Psoas muscle (tissue), 8 donors: ENCODE measurements around the gene OLFML2A. TPM values are rescaled to one million over a fixed set of nuclear protein-coding genes. Genes with fewer than 3 reads are reported as not detected.
A peak's percentile ranks its signal among the peaks of the same experiment; 100 is the strongest.
"Not testable (repeated sequence)": the region's sequence is repeated elsewhere in the genome, so short reads cannot be mapped to it uniquely, and the experiment has no call there.

Source experiments
- ATAC-seq, 4 donors: fragments of 200-7000 bp; cut with Tn5 transposase; one replicate each; pipeline ENCODE4 v1.9.1; 2020; ENCODE audit warnings: moderate library complexity in 3 of 4, mild to moderate bottlenecking in 2 of 4
- DNase-seq, 2 donors: peaks; one replicate each; pipeline ENCODE4 v3.0.0-alpha.2; 2020
- H3K27ac ChIP-seq: fragments of 200-600 bp; one replicate; pipeline ENCODE4 v1.8.0; 2022
- H3K27me3 ChIP-seq, 3 donors: fragments of 200-600 bp in 1 of 3; one replicate each; pipeline versions ENCODE4 v1.6.1 to v1.8.0; 2013 to 2022; ENCODE audit warnings: low read length in 2 of 3, mild to moderate bottlenecking in 2 of 3, moderate library complexity in 1 of 3; ENCODE audit not compliant: insufficient read depth in 3 of 3
- H3K36me3 ChIP-seq, 2 donors: fragments of 200-600 bp in 1 of 2; one replicate each; pipeline versions ENCODE4 v1.6.1 to v1.8.0; 2013 to 2022; ENCODE audit warnings: low read depth in 1 of 2, mild to moderate bottlenecking in 1 of 2, moderate library complexity in 1 of 2; ENCODE audit not compliant: insufficient read depth in 1 of 2
- H3K4me1 ChIP-seq: fragments of 200-600 bp; one replicate; pipeline ENCODE4 v1.8.0; 2022
- H3K4me3 ChIP-seq: fragments of 200-600 bp; one replicate; pipeline ENCODE4 v1.8.0; 2022; ENCODE audit warnings: mild to moderate bottlenecking
- H3K9me3 ChIP-seq: fragments of 200-600 bp; one replicate; pipeline ENCODE4 v1.8.0; 2022
- WGBS, 3 donors: extraction: QIAGEN DNeasy Blood & Tissue Kit; methylation state at CpG; one replicate each; pipeline versions ENCODE4 v1.1.6 to v1.1.7; 2013; 5-methylcytosine and 5-hydroxymethylcytosine counted together
- intact Hi-C, 2 donors: fragments of 100-400 bp; cut with DNase I; formaldehyde crosslinking; loops; one replicate each; pipeline versions ENCODE4 v1.11.0 to v1.14.2; 2022
- long read RNA-seq, 2 donors: library from polyadenylated mRNA; unstranded; transcript quantifications; one replicate each; pipeline ENCODE4 v2.0.0, GENCODE V29; 2021
- polyA plus RNA-seq, 3 donors: library from polyadenylated mRNA; stranded (reverse); fragments of 200-250 nt; gene quantifications; one replicate each; pipeline ENCODE4 v1.2.3, GENCODE V29; 2013
- total RNA-seq, 4 donors: library from RNA; stranded (reverse); fragmentation: NEBNext Ultra II Directional in 2 of 4; extraction: Animal tissue kit (Norgen Biotek cat#: 25700) in 2 of 4; gene quantifications; one replicate each; pipeline versions ENCODE4 v1.2.1 to v1.2.4, GENCODE V29; 2021 to 2023
- TF ChIP-seq, protein P1 (sequence below): fragments of 200-600 bp; IDR thresholded peaks from one replicate; pipeline ENCODE4 v1.8.0; 2022; ENCODE audit warnings: antibody characterized with exemption
- donor health status: healthy with polysubstance abuse.
- donor health status: DM: no; HTN: no; CAD: no; lungs with moderate emphysema.
- donor health status: Bipolar disorder and iron deficiency.
- donor health status: healthy.
- donor health status: DM: yes; HTN: yes; CAD: no.
- donor health status: DM: no; HTN: no; CAD: no.
- donor health status: DM: no; HTN: no; CAD: no.
- donor health status: DM: yes; HTN: yes; CAD: no.

OLFML2A gene
- total RNA-seq (10 to 100 TPM in 3 of 4 donors, 1 to 10 TPM in 1; 7.1 to 30.3 (median 13.2) TPM), polyA plus RNA-seq (1 to 10 TPM; 3.0 to 5.1 (median 4.0) TPM)
- long read RNA-seq, donor 1, partial matches to known transcripts, result 0 of 5 reads
- long read RNA-seq, donor 1, other reads (novel, unspliced or antisense), result 5 of 5 reads
- long read RNA-seq, donor 2, full-length matches to known transcripts, result 4 of 37 reads
- long read RNA-seq, donor 2, partial matches to known transcripts, result 1 of 37 reads
- long read RNA-seq, donor 2, other reads (novel, unspliced or antisense), result 32 of 37 reads

DNA sequence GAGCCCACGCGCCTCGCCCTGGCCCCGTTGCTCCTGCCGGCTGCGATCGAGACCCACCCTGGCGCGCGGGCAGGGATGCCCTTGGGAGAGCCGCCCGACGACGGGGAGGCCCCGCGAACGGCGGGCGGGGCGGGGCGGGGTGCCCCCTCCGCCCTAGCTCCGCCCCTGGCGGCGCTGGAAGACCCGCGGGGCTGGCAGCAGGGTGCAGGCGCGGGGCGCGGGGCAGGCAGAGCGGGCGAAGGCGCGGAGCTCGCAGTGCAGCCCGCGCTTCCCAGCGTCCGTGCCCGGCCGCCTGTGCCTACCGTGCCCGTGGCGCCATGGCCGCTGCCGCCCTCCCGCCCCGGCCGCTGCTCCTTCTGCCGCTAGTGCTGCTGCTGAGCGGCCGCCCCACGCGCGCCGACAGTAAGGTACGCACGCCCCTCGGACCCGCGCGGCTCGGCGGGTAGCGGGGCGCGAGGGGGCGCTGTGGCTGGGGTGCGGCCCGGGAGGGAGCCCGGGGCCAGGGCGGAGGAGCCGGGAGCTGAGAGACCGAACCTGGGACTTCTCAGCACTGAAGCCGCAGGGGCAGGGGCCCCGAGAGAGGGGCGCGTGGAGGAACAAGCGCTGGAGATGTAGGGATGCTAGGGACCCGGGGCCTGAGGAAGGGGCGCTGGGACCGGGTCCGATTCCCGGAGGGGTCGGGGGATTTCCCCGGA is at the start of gene OLFML2A:
OLFML2A (plus strand) TSS at position 180 of the 695 bp plus-strand sequence; CDS start at position 318, 138 bp downstream.
- TF ChIP-seq, protein P1, sequence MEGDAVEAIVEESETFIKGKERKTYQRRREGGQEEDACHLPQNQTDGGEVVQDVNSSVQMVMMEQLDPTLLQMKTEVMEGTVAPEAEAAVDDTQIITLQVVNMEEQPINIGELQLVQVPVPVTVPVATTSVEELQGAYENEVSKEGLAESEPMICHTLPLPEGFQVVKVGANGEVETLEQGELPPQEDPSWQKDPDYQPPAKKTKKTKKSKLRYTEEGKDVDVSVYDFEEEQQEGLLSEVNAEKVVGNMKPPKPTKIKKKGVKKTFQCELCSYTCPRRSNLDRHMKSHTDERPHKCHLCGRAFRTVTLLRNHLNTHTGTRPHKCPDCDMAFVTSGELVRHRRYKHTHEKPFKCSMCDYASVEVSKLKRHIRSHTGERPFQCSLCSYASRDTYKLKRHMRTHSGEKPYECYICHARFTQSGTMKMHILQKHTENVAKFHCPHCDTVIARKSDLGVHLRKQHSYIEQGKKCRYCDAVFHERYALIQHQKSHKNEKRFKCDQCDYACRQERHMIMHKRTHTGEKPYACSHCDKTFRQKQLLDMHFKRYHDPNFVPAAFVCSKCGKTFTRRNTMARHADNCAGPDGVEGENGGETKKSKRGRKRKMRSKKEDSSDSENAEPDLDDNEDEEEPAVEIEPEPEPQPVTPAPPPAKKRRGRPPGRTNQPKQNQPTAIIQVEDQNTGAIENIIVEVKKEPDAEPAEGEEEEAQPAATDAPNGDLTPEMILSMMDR, result peak; percentile 27
- DNase-seq, result peak in 1 of 2 donors; percentile 65
- 2 to 4% (median 2%) methylated on average over 46 to 87 of the region's 87 CpGs for WGBS, 3 donors

DNA sequence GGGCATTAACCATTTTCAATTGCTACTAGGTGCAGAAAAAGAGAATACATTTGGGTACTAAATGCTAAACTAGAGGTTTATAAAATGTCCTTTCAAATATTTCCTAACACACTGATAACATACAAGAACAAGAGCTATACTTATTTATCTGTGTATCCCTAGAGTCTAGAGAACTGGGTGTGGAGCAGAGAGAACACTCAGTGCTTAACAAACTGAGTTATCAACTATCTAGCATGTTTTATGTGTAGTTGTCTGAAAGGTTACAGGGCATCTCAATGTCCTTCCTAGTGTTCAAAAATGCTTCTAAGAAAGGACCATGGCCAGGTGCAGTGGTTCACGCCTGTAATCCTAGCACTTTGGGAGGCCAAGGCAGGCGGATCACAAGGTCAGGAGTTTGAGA is 46.2 kb upstream of the OLFML2A start:
- ATAC-seq (no peak), DNase-seq (no peak)
- WGBS, 3 donors, result 83 to 94% (median 88%) methylated on average over 2 of the region's 2 CpGs
- Histone ChIP-seq H3K27ac (no peak overlapping the region), H3K4me3 (no peak overlapping the region), H3K36me3 (no peaks in the 10 kb centered on the region), H3K27me3 (no peaks in the 10 kb centered on the region), H3K9me3 (no peaks in the 10 kb centered on the region), H3K4me1 (peaks cover 13% of the 10 kb centered on the region)
- intact Hi-C loops, result no loop called here
- TF ChIP-seq, protein P1, result no peak

More for the DNA sequence above, at the start of gene OLFML2A:
- peak; percentile 20 to 46 (median 34) for ATAC-seq
- intact Hi-C loops, result loop anchor here in 1 of 2 donors (10.0 kb wide), 1 partner anchor 598 kb away; no protein-coding TSS in a partner anchor
- no peaks in the 10 kb centered on the region for H3K27me3 ChIP-seq
- H3K9me3 ChIP-seq, result no peaks in the 10 kb centered on the region
- H3K27ac ChIP-seq, result peak within 1 kb of the TSS; percentile 21
- H3K4me1 ChIP-seq, result peaks cover 9% of the 10 kb centered on the region
- H3K36me3 ChIP-seq, result no peaks in the 10 kb centered on the region
- peak within 1 kb of the TSS; percentile 70 for H3K4me3 ChIP-seq

DNA sequence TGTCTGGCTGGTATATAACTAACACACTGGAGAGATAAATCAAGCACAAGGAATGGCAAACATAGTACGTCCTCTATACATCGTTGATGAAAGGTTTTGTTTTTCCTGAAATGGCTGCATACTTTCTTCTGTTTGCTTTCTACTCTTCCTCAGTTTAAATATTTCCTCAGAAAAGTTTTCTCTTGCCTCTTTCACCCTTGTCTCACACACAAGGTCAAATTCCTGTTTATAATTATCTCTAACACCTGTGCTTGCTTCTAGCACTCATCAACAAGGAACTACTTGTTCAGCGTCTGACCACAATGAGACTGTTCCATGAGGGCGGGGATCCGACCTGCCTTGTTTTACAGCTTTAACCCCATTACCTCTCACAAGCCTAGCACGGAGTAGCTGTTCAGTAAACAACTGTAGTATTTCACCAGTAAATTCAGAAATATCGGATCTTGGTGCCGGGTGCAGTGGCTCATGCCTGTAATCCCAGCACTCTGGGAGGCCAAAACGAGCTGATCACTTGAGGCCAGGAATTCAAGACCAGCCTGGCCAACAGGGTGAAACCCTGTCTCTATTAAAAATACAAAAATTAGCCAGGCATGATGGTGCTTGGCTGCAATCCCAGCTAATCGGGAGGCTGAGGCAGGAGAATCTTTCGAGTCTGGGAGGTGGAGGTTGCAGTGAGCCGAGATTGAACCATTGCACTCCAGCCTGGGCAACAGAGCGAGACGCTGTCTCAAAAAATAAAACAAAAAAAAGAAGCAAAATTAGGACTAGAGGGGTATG is 42.8 kb upstream of the OLFML2A start:
- 55 to 68% (median 62%) methylated on average over 14 of the region's 14 CpGs for WGBS, 3 donors
- TF ChIP-seq, protein P1, result no peak
- ATAC-seq (peak; percentile 55 to 83 (median 80)), DNase-seq (no peak)
- no peaks in the 10 kb centered on the region for H3K27me3 ChIP-seq
- H3K4me1 ChIP-seq, result peaks cover 13% of the 10 kb centered on the region
- H3K4me3 ChIP-seq, result peak overlapping the region; percentile 28
- intact Hi-C loops, result no loop called here
- no peaks in the 10 kb centered on the region for H3K36me3 ChIP-seq
- peak overlapping the region; percentile 30 for H3K27ac ChIP-seq
- H3K9me3 ChIP-seq, result no peaks in the 10 kb centered on the region

DNA sequence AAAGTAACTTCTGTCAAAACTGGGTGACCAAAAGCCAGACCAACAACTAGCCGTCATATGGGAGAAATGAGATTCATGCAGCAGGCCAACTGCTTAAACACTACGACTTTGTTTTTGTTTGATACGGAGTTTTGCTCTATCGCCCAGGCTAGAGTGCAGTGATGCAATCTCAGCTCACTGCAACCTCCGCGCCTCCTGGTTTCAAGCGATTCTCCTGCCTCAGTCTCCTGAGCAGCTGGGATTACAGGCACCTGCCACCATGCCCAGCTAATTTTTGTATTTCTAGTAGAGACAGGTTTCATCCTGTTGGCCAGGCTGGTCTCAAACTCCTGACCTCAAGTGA is 42.2 kb upstream of the OLFML2A start:
- peaks cover 13% of the 10 kb centered on the region for H3K4me1 ChIP-seq
- H3K27me3 ChIP-seq, intact Hi-C loops, DNase-seq, H3K4me3 ChIP-seq, H3K36me3 ChIP-seq, H3K9me3 ChIP-seq: not testable (repeated sequence)
- ATAC-seq, result peak in 1 of 4 donors; percentile 7
- 89 to 92% (median 90%) methylated on average over 7 of the region's 7 CpGs for WGBS, 3 donors
- peak overlapping the region; percentile 30 for H3K27ac ChIP-seq

DNA sequence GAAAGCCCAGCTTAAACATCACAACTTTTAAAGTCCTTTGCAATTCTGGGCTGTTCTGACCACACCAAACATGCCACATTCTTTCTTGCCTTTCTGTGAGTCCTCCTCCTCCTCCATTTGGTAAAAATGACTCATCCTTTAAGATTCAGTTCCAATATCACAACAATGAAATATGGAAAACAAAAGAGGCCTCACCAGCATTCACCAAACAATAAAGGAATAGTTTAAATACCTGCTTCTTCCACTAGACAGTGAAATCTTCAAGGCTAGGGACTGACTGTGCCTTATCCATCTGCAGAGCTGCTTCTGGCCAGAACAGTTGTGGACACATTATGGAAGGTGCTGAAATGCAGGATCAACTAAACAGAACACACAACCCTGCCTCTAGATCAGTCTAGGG is 41.8 kb upstream of the OLFML2A start:
- Histone ChIP-seq H3K27ac (no peak overlapping the region), H3K4me1 (peaks cover 13% of the 10 kb centered on the region), H3K36me3 (no peaks in the 10 kb centered on the region), H3K4me3 (no peak overlapping the region), H3K27me3 (no peaks in the 10 kb centered on the region), H3K9me3 (no peaks in the 10 kb centered on the region)
- TF ChIP-seq, protein P1, result no peak
- intact Hi-C loops, result no loop called here
- peak in 1 of 4 donors; percentile 56 for ATAC-seq
- DNase-seq, result no peak

DNA sequence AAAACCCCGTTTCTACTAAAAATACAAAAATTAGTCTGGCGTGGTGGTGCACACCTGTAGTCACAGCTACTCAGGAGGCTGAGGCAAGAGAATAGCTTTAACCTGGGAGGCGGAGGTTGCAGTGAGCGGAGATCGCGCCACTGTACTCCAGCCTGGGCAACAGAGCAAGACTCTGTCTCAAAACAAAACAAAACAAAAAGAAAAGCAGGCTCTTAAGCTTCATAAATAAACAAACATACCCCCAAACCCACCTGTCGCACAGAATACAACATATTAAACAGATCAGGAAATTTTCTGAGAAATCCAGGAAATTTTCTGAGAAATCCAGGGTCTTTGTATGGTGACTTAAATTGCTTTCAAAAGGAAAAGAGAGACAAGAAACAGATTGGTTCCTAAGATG is 38.9 kb upstream of the OLFML2A start:
- H3K36me3 ChIP-seq, H3K4me3 ChIP-seq, H3K27ac ChIP-seq, H3K9me3 ChIP-seq, intact Hi-C loops, ATAC-seq, DNase-seq, H3K27me3 ChIP-seq: not testable (repeated sequence)
- peaks cover 13% of the 10 kb centered on the region for H3K4me1 ChIP-seq
- 98% methylated on average over 7 of the region's 7 CpGs for WGBS, 3 donors
